Middle frontal gyrus (tissue), 1 donor: ENCODE measurements around the gene GNGT2.

Source experiments
- DNase-seq: peaks from one replicate; pipeline ENCODE4 v3.0.0-alpha.2; 2015; ENCODE audit warnings: low spot score; ENCODE audit errors: extremely low spot score

The GNGT2 gene

DNA sequence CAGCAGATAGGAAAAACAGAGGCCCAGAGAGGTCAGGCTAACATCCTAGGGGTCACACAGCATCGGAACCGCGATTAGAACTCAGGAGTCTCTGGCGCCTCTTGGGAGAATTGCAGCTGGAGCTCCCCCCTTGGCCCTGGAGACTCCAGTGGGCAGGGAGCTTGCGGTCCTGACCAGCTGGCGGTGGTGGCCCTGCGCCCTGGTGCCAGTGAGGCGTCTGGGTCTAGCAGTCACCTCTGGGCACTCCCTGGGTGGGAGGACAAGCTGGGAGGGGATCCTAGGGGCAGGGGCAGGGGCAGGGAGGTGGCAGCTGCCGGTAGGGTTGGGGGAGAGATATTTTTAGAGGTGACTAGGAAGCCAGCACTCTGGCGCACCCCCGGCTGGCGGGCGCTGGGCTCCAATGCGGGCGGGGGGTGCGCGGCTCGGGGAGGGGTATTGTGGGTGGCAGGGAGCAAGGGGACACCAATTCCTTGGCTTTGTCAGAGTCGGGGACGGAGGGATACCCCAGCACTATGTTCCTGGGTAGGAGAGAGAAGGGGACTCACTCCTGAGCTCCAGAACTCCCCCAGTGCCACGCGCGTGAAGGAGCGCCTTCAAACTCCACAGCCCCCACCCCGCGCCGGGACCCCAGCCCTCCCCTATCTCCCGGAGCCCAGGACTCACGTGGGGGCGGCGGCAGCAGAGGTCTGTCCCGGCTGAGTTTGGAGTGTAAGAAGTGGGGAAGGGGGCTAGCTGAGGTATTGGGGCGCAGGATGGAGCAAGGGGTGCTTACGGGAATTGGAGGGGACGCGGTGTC, 19.6 kb upstream of the GNGT2 start:
- no peak for DNase-seq

DNA sequence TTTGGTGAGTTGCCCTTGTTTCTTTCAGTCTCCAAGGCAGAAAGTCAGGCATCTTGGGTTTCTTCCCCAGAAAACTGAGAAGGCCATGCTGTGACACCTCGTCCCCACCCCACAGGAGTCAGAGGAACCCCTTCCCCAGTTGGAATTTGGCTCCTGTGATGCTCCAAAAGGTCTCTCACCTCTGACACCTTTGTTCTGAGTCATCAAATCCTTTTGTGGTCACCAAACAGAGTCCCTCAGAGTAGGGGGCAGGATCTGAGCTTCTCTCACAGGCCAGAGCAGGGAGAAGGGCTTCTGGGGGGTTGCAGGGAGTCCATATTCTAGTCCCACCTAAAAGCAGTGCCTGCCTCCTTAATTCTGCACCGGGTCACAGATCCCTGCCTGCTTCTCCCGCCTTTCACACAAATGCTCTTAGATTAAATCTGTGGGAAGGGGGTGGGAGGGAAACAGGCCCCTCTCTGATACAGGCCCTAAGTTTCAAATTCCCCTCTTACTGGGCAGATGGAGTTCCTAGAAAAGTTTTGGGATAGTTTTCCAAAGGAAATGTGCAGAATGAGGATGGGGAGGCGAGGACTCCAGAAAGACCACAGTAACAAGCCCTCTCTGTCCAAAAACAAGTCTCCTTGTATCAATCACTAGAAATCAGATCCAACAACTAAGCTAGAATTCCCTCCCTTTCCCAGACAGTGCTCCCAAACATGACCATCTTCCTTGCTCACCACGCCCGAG, 18.9 kb upstream of the GNGT2 start:
- no peak for DNase-seq

DNA sequence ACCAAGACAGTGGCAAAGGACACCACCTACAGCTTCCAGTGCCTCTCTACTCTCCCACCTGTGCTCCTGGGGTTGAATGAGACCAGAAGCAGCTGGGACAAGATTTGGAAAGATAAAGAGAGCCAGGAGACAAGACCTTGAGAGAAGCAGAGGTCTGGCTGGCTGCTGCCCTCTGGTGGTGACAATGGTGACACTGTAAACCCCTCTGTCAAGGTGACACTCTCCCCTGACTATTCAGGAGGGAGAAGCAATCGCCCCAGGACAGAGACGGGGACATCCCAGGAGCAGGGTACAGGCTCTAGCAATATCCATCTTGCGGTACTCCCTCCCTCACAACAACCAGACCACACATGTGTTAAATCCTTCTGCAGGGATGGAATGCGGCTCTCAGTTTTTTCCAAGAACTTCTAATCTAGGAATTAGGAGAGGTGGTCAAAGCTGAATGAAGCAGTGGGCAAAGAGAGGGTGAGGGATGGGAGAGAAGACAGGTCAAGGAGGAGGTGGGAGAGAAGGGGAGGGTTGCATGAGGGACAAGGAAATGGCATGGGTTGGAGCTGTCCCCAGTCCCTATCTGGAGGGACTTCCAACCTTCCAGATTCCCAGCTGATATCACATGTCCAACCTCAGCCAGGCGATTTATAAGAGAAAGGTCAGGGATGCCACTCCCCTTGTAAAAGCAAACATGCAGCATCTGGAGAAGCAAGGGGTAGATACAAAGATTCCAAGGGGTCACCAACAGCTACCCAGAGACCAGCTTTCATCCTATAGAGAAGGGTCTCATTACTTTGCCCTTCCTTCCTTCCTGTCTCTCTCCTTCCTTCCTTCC, 17.3 kb upstream of the GNGT2 start:
- peak; percentile 32 for DNase-seq

DNA sequence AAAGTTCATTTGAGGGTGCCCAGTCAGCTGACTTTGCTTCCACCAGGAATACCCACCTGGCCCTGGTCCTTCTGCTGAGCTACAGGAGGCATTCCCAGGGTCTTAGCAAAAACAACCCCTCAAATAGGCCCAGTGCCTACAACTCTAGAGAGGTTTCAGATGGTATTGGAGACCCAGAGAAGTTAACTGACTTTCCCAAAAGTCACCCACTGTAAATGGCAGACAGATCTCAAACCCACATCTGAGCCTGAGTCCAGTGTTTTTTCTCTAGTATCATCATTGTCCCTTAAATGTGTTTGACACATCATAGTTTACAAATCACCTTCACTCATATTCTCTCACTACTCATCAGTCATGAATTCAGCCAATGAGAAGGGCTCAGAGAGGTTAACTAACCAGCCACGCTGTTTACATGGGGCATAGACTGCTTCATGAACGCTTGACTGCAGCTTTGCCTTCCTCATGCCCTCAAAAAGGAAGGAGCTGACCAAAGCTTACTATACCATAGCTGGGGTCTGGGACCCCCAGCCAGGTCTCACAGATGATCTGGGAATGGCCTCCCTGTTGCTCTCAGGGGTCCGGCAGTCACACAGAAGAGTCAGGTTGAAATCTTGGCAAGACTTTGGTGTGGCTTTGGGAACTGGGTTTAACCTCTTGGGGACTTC, 16.5 kb upstream of the GNGT2 start:
- DNase-seq, result no peak

DNA sequence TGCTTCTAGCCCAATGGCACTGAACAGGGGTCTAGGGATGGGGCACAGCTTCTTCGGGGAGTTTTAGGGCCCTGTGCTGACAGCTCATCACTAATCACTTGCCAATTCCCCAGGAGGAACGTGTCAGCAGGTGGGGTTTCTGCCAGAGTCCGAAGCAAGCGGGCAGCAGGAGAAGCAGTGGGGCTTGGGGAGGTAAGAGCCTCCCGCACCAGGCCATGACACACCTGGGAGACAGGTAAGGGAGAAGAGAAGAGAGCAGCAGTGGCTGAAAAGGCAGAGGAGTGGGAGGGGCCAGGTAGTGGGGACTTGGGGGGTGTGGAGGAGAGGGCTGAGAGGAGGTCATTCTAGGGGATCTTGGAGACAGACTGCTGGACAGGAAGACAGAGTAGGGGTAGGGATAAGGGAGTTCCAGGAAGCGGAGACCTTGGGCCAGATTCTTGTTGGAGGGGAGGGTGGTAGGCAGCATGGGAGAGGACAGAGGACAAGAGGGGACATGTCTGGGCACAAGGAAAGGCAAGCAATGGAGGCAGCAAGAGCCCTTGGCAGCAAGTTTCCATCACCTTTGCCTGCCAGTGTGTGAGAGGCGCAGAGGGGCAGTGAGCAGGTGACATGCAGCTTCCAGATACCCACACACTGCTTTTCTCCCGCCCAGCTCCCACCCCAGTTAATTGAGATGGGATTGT, 15.3 kb upstream of the GNGT2 start:
- no peak for DNase-seq

DNA sequence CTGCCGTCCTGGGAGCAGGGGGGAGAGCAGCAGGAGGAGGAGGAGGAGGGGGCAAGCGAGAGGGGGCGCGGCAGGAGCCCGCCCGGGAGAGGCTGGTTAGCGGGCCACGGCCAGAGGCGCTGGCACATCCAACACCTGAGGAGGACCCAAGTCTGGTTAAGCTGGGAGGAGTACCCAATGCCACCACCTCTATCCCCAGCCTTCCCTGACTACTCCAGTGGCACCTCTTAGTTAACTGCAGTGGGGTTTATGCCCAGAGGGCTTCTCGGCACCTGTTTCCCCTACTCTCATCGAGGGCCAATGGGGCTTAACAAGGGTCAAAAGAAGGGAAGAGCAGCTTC, 14.6 kb upstream of the GNGT2 start:
- no peak for DNase-seq

DNA sequence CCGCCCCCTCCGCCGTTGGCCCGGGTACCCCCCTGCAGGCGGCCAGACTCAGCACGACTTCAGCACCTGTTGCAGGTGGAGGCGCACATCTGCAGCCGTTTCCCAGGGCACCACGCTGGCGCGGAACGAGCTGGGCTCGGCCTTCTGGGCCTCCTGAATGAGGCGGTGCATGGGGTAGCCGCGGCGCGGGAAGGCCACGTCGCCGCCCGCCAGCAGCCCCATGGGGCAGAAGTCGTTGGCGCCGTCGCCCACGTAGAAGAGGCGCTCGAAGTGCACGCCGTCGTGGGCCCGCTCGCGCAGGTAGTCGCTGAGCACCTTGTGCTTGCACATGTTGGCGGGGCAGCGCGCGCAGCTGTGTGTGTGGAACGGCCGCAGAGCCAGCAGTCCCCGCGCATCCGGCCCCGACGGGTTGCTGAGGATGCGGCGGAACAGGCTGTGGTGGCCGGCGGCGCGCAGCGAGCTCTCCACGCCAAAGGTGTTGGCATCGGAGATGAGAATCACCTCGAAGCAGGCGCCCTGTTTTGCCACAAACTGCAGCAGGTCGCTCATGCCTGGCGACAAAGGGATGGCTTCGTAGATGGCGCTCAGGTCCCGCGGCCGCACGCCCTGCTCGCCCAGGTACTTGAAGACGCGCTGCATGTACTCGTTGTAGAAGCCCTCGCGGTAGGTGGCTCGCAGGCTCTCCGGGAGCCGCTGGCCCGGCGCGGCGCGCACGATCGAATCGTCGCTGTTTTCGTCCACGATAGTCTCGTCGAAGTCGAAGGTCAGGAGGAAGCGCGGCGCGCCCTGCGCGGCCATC, 14.0 kb upstream of the GNGT2 start:
- no peak for DNase-seq

DNA sequence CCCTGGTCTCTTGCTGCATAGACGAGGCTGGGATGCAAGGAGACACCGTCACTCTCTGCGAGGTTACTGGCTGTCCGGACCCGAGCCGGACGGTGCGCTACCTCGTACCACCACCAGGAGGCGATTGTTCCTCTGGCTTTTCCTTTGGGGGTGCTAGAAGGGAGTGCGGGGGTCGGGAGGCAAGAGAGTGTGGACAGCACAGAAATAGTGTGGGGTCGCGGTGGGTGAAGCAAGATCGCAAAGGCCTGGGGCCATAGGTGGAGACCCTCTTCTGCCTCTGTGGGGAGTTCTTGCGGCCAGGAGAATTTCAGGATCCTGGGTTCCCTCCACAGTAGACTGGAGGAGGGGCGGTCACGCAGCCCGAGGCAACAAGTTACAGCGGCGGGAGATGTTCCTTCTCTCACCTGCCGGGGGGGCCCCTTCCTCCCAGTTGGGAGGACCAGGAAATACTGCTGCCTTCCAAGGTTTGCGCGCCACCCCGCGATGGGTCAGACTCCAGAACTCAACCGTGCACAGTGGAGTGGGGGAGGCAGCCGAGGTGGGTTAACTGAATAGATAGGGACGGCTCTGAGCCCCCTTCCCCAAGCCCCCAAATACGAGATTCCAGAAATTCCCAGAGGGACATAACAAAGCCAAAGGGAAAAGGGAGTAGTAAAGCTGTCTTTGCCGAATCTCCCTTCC, 13.3 kb upstream of the GNGT2 start:
- DNase-seq, result no peak

DNA sequence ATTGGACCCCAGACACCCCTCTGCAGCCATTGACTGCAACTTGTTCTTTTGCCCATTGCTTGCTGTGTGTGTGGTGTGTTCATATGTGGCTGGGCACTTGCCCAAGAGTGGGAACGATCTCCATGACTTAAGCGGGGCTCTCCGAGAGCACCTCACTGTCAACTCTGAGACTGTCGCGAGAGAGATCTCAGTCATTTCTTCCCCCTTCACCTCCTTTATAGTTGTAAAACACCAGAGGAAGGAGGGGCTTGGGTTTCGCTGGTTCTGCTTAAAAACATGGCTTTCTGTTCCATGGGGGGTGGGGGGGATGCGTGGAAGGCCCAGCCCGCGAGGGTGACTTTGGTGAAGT, 12.8 kb upstream of the GNGT2 start:
- DNase-seq, result no peak

DNA sequence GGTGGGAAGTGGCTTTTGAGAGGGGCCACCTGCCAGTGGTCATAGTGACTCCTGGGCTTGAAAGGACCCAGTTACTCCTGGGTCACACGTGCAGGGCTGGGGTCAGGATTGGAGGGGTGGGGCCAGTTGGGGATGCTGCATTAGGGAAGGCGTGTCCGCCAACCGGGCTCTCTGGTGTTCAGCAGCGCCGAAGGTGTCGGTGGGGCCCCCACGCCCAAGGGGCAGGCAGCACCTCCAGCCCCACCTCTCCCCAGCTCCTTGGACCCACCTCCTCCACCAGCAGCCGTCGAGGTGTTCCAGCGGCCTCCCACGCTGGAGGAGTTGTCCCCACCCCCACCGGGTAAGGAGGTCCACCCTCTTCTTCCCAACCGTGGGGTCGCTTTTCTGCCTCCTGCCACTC, 9.6 kb upstream of the GNGT2 start:
- DNase-seq, result no peak

DNA sequence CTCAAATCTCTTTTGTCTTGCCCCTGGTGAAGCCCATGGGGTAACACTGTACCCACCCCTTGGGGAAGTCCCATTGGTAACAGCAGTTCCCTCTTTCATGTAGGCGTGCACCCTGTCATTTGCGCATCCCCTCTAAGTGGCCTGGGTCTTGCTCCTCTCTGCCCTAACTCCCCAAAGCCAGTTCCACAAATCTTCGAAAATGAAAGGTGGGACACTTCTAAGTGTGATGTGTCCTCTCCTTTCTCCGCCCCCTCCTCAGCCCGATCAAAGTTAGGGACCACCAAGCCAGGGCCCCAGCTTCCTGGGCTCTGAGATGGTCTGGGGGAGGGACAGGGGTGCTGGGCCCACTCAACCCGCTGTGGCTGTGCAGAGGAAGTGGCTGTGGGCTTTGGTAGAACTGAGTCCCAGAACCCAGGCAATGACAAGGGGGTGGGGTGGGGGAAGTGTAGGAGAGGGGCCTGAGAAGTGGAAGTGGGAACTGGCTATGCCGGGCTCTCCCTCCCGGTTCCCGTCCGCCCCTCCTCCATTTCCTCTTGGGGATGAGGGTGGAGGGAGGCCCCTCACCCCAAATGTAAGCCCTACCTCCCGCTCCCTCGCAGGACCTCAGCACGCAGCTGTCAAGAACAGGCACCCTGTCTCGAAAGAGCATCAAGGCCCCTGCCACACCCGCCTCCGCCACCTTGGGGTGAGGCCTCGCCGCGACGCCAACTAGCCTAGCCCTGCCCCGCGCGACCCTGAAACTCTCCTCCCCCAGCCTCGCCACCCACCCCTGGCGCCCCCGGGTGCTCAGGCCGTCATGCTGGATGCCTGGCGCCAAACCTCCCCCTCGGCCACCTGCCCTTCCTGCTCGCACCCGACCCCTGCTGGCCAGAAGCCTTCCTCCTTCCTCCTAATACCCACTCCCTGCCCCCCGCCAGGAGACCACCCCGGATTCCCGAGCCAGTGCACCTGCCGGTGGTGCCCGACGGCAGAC, 8.9 kb upstream of the GNGT2 start:
- DNase-seq, result no peak

DNA sequence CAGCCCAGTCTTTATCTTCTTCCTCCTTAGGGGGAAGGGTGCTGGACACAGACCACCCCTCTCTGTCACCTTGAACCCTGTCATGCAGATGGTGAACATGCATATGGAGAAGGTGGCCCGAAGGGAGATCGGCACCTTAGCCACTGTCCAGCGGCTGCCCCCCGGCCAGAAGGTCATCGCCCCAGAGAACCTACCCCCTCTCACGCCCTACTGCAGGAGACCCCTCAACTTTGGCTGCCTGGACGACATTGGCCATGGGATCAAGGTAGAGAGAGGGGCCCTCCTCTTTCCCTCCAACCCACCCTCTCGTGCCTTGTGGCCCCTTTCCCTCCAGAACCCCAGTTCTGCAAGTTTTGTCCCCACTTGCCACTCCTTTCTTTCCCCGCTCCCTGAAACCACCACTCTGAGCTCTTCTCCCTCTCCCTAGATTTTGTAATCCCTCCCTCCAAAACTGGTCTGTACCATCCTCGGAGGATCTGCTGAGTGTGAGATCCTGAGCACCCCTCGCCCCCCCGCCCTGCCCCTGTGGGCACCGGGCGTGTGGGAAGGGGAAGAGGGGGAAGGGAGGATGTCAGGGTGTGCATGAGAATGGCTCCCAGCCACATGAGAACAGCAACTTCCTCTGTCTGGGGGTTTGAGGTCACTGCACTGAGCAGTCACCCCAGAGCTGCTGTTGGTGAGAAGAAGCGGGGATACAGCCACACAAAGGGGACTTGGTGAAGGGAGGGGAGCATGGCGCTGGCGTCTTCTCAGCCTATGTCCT, 7.5 kb upstream of the GNGT2 start:
- DNase-seq, result no peak

DNA sequence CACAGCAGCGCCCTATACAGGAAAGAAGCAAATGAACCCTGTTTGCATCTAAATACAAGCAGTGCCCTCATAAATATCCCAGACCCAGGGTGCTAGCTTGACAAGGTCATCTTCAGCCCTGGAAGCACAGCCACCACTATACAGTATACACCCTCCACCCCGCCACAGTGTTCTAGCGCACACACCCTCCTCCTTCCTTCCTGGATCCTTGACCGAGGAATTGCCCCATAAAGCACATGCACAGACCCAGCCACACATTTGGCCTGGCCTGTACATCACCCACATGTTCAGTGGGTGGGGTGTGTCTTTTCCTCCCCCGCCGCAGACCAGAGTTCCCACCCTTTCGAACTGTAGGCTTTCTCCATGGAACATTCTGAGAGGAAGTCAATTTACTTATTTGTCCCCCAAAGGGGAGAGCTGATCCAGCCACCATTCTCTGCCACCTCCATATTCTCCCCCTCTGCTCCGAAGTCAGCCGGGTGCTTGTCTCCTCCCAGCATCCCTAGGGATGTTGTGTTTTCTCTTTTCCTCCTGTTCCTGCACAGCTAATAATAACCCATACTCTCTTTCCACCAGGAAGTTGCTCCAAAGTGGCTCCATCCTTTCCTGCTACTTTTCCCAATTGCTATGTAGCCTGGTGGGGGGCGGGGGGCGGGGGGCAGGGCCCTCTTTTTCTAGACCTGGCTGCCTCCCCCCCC, 6.7 kb upstream of the GNGT2 start:
- no peak for DNase-seq

DNA sequence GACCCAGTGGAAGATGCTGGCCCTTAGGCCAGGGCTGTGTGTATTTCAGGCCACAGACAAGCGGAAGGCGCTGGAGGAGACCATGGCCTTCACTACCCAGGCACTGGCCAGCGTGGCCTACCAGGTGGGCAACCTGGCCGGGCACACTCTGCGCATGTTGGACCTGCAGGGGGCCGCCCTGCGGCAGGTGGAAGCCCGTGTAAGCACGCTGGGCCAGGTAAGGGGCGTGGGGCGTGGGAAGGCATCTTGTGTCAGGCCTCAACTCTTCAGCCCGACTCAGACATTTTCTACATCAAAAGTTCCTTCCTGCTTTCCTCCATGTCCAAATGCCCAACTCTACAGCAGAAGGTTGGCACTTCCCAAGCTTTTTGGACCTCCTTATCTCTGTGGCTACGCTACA, 6.1 kb upstream of the GNGT2 start:
- no peak for DNase-seq

DNA sequence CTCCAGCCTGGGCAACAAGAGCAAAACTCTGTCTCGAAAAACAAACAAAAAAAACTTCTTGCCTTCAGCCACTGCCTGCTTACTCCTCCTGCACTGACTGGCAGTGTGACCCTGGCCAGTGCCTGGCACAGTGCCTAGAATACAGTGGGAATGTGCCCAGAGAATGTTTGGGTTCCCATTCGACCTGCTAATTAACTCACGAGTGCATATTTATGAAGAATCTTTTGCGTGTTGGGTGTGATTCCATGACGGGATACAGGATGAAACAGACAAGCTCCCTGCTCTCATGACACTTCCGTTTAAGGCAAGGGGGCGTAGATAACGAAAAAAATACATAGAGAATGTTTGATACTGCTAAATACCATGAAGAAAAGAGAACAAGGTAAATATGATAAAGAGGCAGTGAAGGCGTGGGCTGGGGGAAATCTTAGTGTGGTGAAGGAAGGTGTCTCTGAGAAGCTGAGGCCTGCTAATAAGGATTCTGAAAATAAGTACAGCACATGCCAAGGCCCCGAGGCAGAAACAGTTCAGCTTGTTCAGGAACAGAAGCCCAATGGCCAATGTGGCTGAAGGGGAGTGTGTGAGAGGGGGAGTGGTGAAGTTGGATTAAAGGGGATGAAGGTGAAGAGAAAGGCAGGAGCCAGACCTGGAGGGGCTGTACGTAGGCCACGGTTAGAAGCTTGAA, 4.4 kb upstream of the GNGT2 start:
- DNase-seq, result no peak

DNA sequence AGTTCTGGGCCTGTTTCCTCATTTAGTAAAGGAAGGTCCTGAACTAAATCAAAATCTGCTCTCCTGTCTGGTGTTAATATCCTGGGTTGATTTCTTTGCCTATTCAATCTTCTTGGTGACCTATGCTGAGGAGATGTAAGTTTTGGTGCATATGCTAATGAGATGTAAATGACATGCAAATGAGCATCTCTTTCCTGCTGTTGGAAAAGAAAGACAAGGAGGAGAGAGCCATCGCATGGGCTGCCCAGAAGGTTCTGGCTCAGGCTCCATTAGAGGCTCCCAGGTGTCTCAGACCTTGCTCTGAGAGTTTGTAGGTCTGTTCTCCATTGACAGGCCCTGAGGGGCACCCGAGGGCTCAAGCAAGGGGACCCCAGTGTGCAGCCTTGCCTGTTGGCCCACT, 3.5 kb upstream of the GNGT2 start:
- DNase-seq, result no peak

DNA sequence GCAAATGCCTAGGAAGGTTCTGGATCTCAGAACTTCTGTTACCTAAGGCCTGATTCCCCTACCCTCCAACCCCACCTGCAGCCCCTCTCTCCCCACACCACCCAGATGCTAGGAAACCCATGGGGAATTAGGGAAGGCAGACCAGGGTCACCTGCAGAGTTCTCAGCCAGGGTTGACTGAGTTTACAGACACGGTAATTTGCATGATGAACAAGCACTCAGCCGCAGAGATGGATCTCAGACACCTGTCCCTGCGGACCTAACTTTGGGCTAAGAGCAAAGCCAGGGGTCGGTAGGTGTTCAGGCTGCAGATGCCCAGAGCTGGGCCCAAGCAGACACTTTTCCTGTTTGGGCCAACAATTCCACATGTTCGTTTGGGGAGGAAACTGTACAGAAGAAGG, 3.0 kb upstream of the GNGT2 start:
- DNase-seq, result no peak
